ENCODE measurements around the gene PTPRG. TPM values are rescaled to one million over a fixed set of nuclear protein-coding genes. Genes with fewer than 3 reads are reported as not detected.

The PTPRG gene
- total RNA-seq, 6 experiments from 2014 or later: 29.4 to 34.7 (median 32.7) TPM

DNA sequence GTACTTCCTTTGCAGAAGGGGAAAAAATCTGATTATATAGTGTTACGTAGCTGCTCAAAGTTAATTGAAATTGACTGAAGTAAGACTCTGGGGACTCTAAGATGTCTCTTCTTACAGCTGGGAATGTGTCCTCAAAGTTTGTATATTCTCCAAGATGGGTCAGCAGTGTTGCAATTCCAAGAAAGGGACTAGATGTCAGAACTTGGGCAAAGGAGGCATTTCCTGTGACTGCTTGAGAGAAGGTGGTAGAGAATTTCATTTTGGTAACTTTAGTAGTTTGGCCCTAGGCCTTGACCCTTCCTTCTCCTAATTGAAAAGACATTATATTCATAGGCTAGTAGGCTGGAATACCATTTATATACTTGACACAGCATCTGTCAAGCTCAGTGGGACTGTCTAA lies 33.9 kb downstream of the PTPRG start:
- no peaks in the 10 kb centered on the region; the same call in 1 of the 2 replicates for H3K36me3 Mint-ChIP-seq (ENCODE audit: low read depth)
- H3K27ac Mint-ChIP-seq: peak overlapping the region; percentile 63
- H3K4me3 Mint-ChIP-seq: peak overlapping the region; percentile 75
- H3K4me1 Mint-ChIP-seq (ENCODE audit: low read depth): peaks cover 26% of the 10 kb centered on the region
- H3K9me3 Mint-ChIP-seq: no peaks in the 10 kb centered on the region
- H3K27me3 Mint-ChIP-seq (ENCODE audit: insufficient read depth): no peaks in the 10 kb centered on the region
- TF ChIP-seq, protein P1, sequence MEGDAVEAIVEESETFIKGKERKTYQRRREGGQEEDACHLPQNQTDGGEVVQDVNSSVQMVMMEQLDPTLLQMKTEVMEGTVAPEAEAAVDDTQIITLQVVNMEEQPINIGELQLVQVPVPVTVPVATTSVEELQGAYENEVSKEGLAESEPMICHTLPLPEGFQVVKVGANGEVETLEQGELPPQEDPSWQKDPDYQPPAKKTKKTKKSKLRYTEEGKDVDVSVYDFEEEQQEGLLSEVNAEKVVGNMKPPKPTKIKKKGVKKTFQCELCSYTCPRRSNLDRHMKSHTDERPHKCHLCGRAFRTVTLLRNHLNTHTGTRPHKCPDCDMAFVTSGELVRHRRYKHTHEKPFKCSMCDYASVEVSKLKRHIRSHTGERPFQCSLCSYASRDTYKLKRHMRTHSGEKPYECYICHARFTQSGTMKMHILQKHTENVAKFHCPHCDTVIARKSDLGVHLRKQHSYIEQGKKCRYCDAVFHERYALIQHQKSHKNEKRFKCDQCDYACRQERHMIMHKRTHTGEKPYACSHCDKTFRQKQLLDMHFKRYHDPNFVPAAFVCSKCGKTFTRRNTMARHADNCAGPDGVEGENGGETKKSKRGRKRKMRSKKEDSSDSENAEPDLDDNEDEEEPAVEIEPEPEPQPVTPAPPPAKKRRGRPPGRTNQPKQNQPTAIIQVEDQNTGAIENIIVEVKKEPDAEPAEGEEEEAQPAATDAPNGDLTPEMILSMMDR (IDR thresholded peaks at IDR 0.05): no peak
- DNase-seq: no peak

DNA sequence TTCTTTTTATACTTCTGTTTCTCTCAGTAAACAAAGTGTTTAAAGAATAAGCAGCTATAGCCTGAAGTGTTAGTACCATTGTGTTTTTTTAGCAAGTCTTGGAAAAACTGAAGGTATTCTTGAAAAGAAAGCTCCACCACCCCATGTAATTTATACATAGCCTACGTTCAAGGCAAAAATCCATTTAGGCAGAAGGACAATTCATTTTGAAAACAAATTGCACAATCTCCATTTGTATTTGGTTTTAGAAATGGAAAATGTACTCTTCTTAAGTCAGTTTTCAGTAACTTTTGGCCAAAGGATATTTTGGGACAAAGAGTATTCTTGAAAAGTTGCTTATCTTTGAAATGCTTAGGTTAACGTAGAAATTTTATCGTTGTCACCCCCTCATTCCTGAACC lies 34.5 kb downstream of the PTPRG start:
- H3K9me3 Mint-ChIP-seq: no peaks in the 10 kb centered on the region
- H3K36me3 Mint-ChIP-seq (ENCODE audit: low read depth): no peaks in the 10 kb centered on the region; the same call in 1 of the 2 replicates
- no peak for DNase-seq
- no peak overlapping the region for H3K4me3 Mint-ChIP-seq
- H3K4me1 Mint-ChIP-seq (ENCODE audit: low read depth): peaks cover 26% of the 10 kb centered on the region
- no peak overlapping the region for H3K27ac Mint-ChIP-seq
- H3K27me3 Mint-ChIP-seq (ENCODE audit: insufficient read depth): no peaks in the 10 kb centered on the region
- TF ChIP-seq, protein P1 (IDR thresholded peaks at IDR 0.05): no peak

DNA sequence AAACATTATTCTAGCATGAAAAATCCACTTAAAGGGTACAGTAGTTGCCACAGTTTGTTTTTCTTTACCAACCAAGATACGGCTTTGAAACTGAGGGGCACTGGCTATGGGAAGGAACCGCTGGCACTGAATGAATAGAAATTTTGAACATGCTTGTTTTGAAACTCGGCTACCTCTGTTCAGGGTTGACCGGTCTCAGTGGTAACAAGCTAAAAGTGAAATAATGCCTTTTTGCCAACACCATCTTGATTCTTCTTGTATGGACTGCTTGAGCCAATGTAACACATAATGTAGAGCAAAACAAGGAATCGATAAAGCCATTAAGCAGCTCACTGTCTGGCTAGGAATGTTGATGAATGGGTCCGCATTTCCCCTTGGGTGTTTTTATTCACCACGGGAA lies 36.5 kb downstream of the PTPRG start:
- Mint-ChIP-seq H3K4me3 (no peak overlapping the region), H3K27ac (no peak overlapping the region), H3K27me3 (ENCODE audit: insufficient read depth) (no peaks in the 10 kb centered on the region), H3K4me1 (ENCODE audit: low read depth) (peaks cover 21% of the 10 kb centered on the region), H3K36me3 (ENCODE audit: low read depth) (0 out of 2 replicates have a peak, but pooled peaks cover under 1% of the 10 kb centered on the region), H3K9me3 (no peaks in the 10 kb centered on the region)
- DNase-seq: no peak
- TF ChIP-seq, protein P1 (IDR thresholded peaks at IDR 0.05): no peak

DNA sequence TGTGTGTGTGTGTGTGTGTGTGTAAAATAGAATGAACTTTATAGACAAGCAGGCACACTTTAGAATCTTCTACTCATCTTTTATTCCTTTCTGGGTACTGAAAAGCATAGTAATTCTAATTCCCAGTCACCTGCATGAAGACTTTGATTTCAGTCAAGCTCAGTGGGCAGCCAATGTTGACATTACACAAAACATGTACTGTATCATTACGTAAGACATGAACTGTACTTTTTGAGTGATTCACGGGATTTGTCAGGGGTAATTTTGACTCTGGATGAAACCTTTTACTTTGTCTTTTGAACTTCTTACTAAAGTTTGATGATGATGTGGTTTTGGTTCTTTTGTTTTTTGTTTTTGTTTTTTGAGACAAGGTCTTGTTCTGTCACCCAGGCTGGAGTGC lies 38.8 kb downstream of the PTPRG start:
- Mint-ChIP-seq H3K4me1 (ENCODE audit: low read depth) (peaks cover 5% of the 10 kb centered on the region), H3K36me3 (ENCODE audit: low read depth) (peaks cover 11% of the 10 kb centered on the region), H3K27ac (no peak overlapping the region), H3K9me3 (no peaks in the 10 kb centered on the region), H3K4me3 (no peak overlapping the region), H3K27me3 (ENCODE audit: insufficient read depth) (no peaks in the 10 kb centered on the region)
- TF ChIP-seq, protein P1 (IDR thresholded peaks at IDR 0.05): no peak
- no peak for DNase-seq

DNA sequence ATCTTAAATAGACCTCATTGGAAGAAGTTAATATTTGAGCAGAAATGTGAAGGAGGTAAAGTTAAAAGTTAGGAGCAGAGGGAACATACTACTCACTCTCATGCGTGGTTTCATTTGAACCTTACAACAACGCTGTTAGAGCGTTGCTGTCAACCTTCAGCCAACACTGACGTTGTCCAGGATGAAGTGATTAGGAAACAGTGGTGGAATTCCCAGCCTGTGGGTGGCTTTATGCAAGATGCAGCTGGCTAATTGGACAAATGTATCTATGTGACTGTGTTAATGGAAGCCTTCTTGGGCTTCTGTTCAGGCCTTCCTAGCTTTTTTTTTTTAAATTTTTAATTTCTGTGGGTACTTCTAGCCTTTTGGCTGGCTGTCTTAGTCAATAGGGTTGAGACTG lies 40.5 kb downstream of the PTPRG start:
- H3K36me3 Mint-ChIP-seq (ENCODE audit: low read depth): peaks cover 18% of the 10 kb centered on the region
- H3K4me3 Mint-ChIP-seq: no peak overlapping the region
- TF ChIP-seq, protein P1 (IDR thresholded peaks at IDR 0.05): no peak
- no peak overlapping the region for H3K27ac Mint-ChIP-seq
- no peaks in the 10 kb centered on the region; the same call in 1 of the 2 replicates for H3K4me1 Mint-ChIP-seq (ENCODE audit: low read depth)
- H3K27me3 Mint-ChIP-seq (ENCODE audit: insufficient read depth): no peaks in the 10 kb centered on the region
- no peak for DNase-seq
- no peaks in the 10 kb centered on the region for H3K9me3 Mint-ChIP-seq

DNA sequence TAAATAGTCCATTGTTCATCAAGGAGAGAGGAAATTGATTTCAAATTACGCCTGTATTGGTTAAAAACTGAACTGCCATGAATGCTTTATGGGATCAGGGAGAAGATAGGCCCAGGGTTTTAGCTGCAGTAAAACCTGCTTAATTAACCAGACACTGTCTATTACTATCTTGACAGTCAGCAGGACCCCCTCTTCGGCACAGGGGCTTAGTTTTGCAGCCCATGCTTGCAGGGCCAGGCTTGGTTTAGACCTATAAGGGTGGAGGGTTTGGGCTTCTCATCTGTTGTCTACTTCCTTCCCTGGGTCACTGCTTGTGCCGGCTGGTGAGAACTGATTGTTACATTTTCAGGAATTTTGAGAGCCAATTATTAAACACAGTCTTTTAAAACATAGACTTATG lies 41.1 kb downstream of the PTPRG start:
- Mint-ChIP-seq H3K27ac (no peak overlapping the region), H3K36me3 (ENCODE audit: low read depth) (peaks cover 18% of the 10 kb centered on the region), H3K9me3 (no peaks in the 10 kb centered on the region), H3K4me3 (no peak overlapping the region), H3K4me1 (ENCODE audit: low read depth) (no peaks in the 10 kb centered on the region; the same call in 1 of the 2 replicates), H3K27me3 (ENCODE audit: insufficient read depth) (no peaks in the 10 kb centered on the region)
- TF ChIP-seq, protein P1 (IDR thresholded peaks at IDR 0.05): no peak
- no peak for DNase-seq
